AG10803 (cell line): ENCODE results near the gene IL26.

Experiments
- DNase-seq: peaks from one replicate; pipeline ENCODE4 v3.0.0; 2010; ENCODE audit warnings: low read depth
- H3K4me3 ChIP-seq: 2 replicates; pipeline ENCODE4 v1.5.1; 2011; ENCODE audit warnings: mild to moderate bottlenecking, low read length, control low read depth
- TF ChIP-seq, protein P1 (sequence below): conservative IDR thresholded peaks from 2 replicates; pipeline ENCODE4 v1.5.1; 2011; ENCODE audit warnings: mild to moderate bottlenecking, low read length, control low read depth, inconsistent platforms

IL26 gene

DNA sequence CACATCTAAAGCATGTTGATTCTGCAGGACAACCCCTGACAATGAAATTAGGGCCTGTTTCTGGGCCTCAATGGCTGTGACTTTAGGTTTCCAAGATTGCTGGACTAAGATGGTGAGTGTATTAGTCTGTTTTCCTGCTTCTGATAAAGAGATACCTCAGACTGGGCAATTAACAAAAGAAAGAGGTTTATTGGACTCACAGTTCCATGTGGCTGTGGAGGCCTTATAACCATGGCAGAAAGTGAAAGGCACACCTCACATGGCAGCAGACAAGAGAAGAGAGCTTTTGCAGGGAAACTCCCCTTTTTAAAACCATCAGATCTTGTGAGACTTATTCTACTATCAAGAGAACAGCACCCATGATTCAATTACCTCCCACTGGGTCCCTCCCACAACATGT lies 17.2 kb upstream of the IL26 start:
- no peak for DNase-seq
- no peak overlapping the region for H3K4me3 ChIP-seq
- TF ChIP-seq, protein P1, sequence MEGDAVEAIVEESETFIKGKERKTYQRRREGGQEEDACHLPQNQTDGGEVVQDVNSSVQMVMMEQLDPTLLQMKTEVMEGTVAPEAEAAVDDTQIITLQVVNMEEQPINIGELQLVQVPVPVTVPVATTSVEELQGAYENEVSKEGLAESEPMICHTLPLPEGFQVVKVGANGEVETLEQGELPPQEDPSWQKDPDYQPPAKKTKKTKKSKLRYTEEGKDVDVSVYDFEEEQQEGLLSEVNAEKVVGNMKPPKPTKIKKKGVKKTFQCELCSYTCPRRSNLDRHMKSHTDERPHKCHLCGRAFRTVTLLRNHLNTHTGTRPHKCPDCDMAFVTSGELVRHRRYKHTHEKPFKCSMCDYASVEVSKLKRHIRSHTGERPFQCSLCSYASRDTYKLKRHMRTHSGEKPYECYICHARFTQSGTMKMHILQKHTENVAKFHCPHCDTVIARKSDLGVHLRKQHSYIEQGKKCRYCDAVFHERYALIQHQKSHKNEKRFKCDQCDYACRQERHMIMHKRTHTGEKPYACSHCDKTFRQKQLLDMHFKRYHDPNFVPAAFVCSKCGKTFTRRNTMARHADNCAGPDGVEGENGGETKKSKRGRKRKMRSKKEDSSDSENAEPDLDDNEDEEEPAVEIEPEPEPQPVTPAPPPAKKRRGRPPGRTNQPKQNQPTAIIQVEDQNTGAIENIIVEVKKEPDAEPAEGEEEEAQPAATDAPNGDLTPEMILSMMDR: no peak

DNA sequence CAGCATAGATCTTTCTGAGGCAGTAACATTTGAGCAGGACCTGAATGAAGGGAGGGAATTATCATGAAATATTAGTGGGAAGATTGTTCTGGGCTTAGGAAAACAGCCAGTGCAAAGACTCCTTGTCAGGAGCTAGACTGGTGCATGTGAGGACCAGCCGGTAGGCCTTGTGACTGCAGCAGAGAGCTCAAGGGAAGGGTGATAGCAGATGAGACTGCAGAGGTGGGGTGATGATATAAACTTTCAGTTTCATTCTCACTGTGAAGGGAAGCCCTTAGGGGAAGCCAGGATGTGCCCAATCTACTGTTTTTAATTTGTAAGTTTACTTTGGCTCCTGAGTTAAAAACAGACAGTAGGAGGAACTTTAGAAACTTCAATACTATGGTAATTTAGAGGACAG lies 15.4 kb upstream of the IL26 start:
- TF ChIP-seq, protein P1: no peak
- peak; percentile 35 for DNase-seq

DNA sequence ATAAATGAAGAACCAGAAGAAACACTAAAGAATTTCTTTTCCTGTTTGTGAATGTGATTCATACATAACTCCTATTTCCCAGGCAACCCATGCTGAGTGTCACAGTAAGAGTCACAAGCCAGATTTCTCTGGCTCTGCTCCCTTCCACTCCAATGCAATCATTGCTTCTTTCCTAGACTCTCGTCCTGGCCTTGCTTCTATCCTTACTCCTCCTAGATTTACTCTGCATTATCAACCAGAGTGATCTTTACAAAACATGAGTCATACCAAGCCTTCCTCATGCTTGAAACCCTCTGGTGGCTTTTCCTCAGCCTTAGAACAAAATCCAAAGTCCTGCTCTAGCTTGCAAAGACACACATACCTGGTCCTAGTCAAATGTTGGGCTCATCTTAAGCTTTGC lies 14.5 kb upstream of the IL26 start:
- DNase-seq: peak; percentile 84
- H3K4me3 ChIP-seq: no peak overlapping the region
- TF ChIP-seq, protein P1: no peak

More for the DNA sequence above, 15.4 kb upstream of the IL26 start:
- no peak overlapping the region for H3K4me3 ChIP-seq

DNA sequence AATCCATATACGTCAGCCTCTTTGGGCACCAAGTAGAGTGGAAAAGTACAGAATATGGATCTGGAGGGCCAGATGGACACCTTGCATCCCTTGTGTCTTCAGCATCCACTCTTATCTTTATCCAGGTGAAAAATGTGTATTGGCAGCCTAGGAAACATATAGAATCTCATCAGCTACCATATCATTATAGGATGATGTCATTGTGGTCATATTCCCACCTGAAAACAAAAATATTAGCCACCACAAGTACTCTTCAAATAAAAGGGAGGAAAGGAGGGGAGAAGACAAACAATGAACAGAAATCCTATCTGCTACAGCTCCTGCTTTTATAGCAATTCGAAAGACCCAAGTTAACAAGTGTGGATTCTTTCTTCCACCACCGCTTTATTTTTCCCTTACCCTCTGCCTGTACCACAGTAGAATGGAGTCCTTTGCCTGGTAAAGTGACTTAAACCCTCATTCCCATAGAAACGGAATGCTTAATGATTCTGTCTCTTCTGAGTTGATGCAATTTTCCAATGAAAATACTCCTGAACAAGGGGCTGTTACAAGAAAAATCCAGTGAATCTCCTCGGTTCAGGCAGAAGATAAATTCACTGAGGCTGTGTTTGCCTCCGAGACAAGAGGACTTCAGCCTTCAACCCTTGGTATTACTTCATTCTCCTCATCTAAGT lies 13.8 kb upstream of the IL26 start:
- TF ChIP-seq, protein P1: no peak
- DNase-seq: no peak
- no peak overlapping the region for H3K4me3 ChIP-seq

- DNase-seq: peak; percentile 59
- H3K4me3 ChIP-seq: no peak overlapping the region
- TF ChIP-seq, protein P1: no peak
Measured at GRCh38 chr12:68237619-68238018, 12.0 kb upstream of the IL26 start.

GRCh38 chr12:68237078-68237477 lies 11.5 kb upstream of the IL26 start:
- TF ChIP-seq, protein P1: peak; percentile 39
- no peak for DNase-seq
- H3K4me3 ChIP-seq: no peak overlapping the region

- TF ChIP-seq, protein P1: no peak
- H3K4me3 ChIP-seq: peak overlapping the region; percentile 4; the same call in 1 of the 2 replicates
- DNase-seq: no peak
Measured at GRCh38 chr12:68236421-68237059, 10.9 kb upstream of the IL26 start.
